K562 (cell line): ENCODE results near the gene MANBA. TPM values are rescaled to one million over a fixed set of nuclear protein-coding genes. Genes with fewer than 3 reads are reported as not detected.

Source experiments
- ATAC-seq: fragments of 200-7000 bp; cut with Tn5 transposase; 3 replicates; pipeline ENCODE4 v1.9.1; 2020; ENCODE audit warnings: moderate library complexity
- BruUV-seq: library from RNA; stranded (reverse); fragments of 400-500 nt; replicated peaks from 2 replicates; lab custom pipeline; 2021; lab: Mats Ljungman, UMichigan
- CTCF ChIA-PET: fragments of 300-600 bp; formaldehyde crosslinking; extraction: SDS; loops from one replicate; lab custom pipeline; 2021; ENCODE audit warnings: low intra/inter-chr PET ratio; lab: Yijun Ruan, JAX
- POLR2A ChIA-PET: fragments of 300-600, 350-650 bp; sonication (Branson Sonifier 250); formaldehyde crosslinking; extraction: SDS; loops from one replicate; lab custom pipeline; 2021; ENCODE audit warnings: antibody characterized with exemption, inconsistent platforms; lab: Yijun Ruan, JAX
- DNase-seq, 4 experiments: peaks; one replicate each; pipeline versions ENCODE4 v3.0.0 to v3.0.0-alpha.2; 2011 to 2018; ENCODE audit warnings: low spot score in 3 of 4, mixed read lengths in 3 of 4; ENCODE audit errors: extremely low read depth in 1 of 4
- FAIRE-seq: peaks from 2 replicates; lab custom pipeline; 2011; peaks lifted over from hg19 to GRCh38; lab: Jason Lieb, UNC
- H2AFZ ChIP-seq: 2 replicates; pipeline ENCODE4 v1.6.0; 2011; ENCODE audit warnings: low read depth, low read length, control low read depth, inconsistent platforms
- H3K27ac ChIP-seq: fragments of 200-600 bp; 3 replicates; pipeline ENCODE4 v1.8.0; 2011; ENCODE audit warnings: low read depth, mild to moderate bottlenecking, control low read depth, inconsistent platforms, low read length, moderate library complexity, mixed read lengths; ENCODE audit errors: extremely low read depth
- H3K27me3 ChIP-seq, 2 experiments: fragments of 300-600 bp in 1 of 2; 2 replicates in 1 of 2; 3 replicates in 1 of 2; pipeline versions ENCODE4 v1.6.0 to v1.8.0; 2011; ENCODE audit warnings: inconsistent platforms in 2 of 2, low read length in 2 of 2, mild to moderate bottlenecking in 1 of 2, mixed read lengths in 1 of 2, moderate library complexity in 1 of 2; ENCODE audit not compliant: control insufficient read depth in 2 of 2, insufficient read depth in 2 of 2
- H3K36me3 ChIP-seq: fragments of 300-600 bp; 3 replicates; pipeline ENCODE4 v1.8.0; 2011; ENCODE audit warnings: mild to moderate bottlenecking, low read length, inconsistent platforms; ENCODE audit not compliant: control insufficient read depth, insufficient read depth
- H3K4me1 ChIP-seq, 2 experiments: fragments of 200-600 bp in 1 of 2; replicated peaks in 1 of 2; 2 replicates in 1 of 2; 3 replicates in 1 of 2; pipeline versions ENCODE4 v1.5.1 to v1.8.0; 2011; ENCODE audit warnings: inconsistent platforms in 2 of 2, low read length in 2 of 2, mild to moderate bottlenecking in 1 of 2, mixed read lengths in 1 of 2, moderate library complexity in 1 of 2; ENCODE audit not compliant: control insufficient read depth in 2 of 2, insufficient read depth in 2 of 2
- H3K4me2 ChIP-seq: 2 replicates; pipeline ENCODE4 v1.6.1; 2011; ENCODE audit warnings: low read length, control low read depth, inconsistent platforms, mixed read lengths; ENCODE audit not compliant: insufficient read depth
- H3K4me3 ChIP-seq: fragments of 200-600 bp; sonication (generic), shearing (Covaris generic); 2 replicates; pipeline ENCODE4 v1.5.1; 2016; ENCODE audit warnings: control low read depth, inconsistent platforms
- H3K79me2 ChIP-seq: fragments of 200-600 bp; 3 replicates; pipeline ENCODE4 v1.8.0; 2011; ENCODE audit warnings: low read length, inconsistent platforms; ENCODE audit not compliant: control insufficient read depth, insufficient read depth
- H3K9ac ChIP-seq, 2 experiments: 2 replicates each; pipeline versions ENCODE4 v1.6.0 to v1.6.1; 2011; ENCODE audit warnings: low read depth in 2 of 2, low read length in 2 of 2, control low read depth in 1 of 2, inconsistent platforms in 1 of 2, mild to moderate bottlenecking in 1 of 2, mixed read lengths in 1 of 2; ENCODE audit not compliant: insufficient read depth in 1 of 2
- H3K9me1 ChIP-seq: one replicate; pipeline ENCODE4 v1.6.0; 2011; ENCODE audit warnings: inconsistent platforms, mild to moderate bottlenecking, low read length, moderate library complexity; ENCODE audit not compliant: control insufficient read depth, insufficient read depth
- H3K9me3 ChIP-seq: replicated peaks from 2 replicates; pipeline ENCODE4 v1.5.1; 2011; ENCODE audit warnings: low read depth, low read length, inconsistent platforms; ENCODE audit not compliant: control insufficient read depth, insufficient read depth
- H4K20me1 ChIP-seq: replicated peaks from 2 replicates; pipeline ENCODE4 v1.6.1; 2011; ENCODE audit warnings: low read length, inconsistent platforms, mixed read lengths; ENCODE audit not compliant: control insufficient read depth, insufficient read depth
- CHD2 ChIP-seq: IDR thresholded peaks from 2 replicates; pipeline ENCODE4 v1.6.1; 2011; ENCODE audit warnings: low read depth, low read length
- EGR1 ChIP-seq: fragments of 450-650 bp; conservative IDR thresholded peaks from 2 replicates; pipeline ENCODE4 v1.6.1; 2017; ENCODE audit warnings: mild to moderate bottlenecking
- FOXA1 ChIP-seq: fragments of 450-650 bp; IDR thresholded peaks from 2 replicates; pipeline ENCODE4 v1.6.1; 2016; ENCODE audit warnings: mild to moderate bottlenecking, borderline replicate concordance
- NRF1 ChIP-seq, 2 experiments: fragments of 450-650 bp; IDR thresholded peaks in 1 of 2; conservative IDR thresholded peaks in 1 of 2; 2 replicates each; pipeline ENCODE4 v1.6.1; 2014; ENCODE audit warnings: mild to moderate bottlenecking in 2 of 2
- RBM22 ChIP-seq: fragments of 200-400 bp; formaldehyde crosslinking; IDR thresholded peaks from 2 replicates; pipeline ENCODE4 v1.6.1; 2018; ENCODE audit warnings: low read length, low read depth; ENCODE audit not compliant: poor library complexity, severe bottlenecking
- STAG1 ChIP-seq: sonication (generic); formaldehyde crosslinking; IDR thresholded peaks from 2 replicates; pipeline ENCODE4 v1.5.0; 2020; ENCODE audit warnings: missing genetic modification reagents, borderline replicate concordance
- ZBTB26 ChIP-seq: fragments of 450-650 bp; formaldehyde crosslinking; IDR thresholded peaks from 2 replicates; pipeline ENCODE4 v1.4.0; 2022; ENCODE audit warnings: missing genetic modification characterization
- ZNF76 ChIP-seq: fragments of 250-450 bp; sonication (Bioruptor Pico); IDR thresholded peaks from 2 replicates; pipeline ENCODE4 v1.4.0; 2020; ENCODE audit warnings: mild to moderate bottlenecking, moderate library complexity, borderline replicate concordance
- WGBS: fragments of 100-300 bp; shearing (Covaris generic); methylation state at CpG from one replicate; pipeline ENCODE4 v1.1.6; 2016; ENCODE audit warnings: low coverage, mixed read lengths; ENCODE audit not compliant: insufficient coverage; ENCODE audit errors: missing lambda C conversion rate; 5-methylcytosine and 5-hydroxymethylcytosine counted together
- in situ Hi-C: fragments of 300-500 bp; cut with MboI; formaldehyde crosslinking; loops from 4 replicates; pipeline ENCODE4 v1.15.0; 2018; ENCODE audit warnings: inconsistent platforms, mixed read lengths
- intact Hi-C: fragments of 100-400 bp; cut with micrococcal nuclease; formaldehyde crosslinking; loops from 2 replicates; pipeline ENCODE4 v1.14.2; 2022
- polyA plus RNA-seq, 8 experiments: library from polyadenylated mRNA; depleted of rRNA in 4 of 8; stranded (reverse) in 5 of 8; unstranded in 3 of 8; fragments of >200 nt; fragmentation: Nextera tagmentation in 2 of 8; fragmentation: Illumina TruSeq in 1 of 8; extraction: Ambion mirVana in 2 of 8; extraction: Trizol in 1 of 8; gene quantifications; 2 replicates each; pipeline versions ENCODE4 v1.2.1 to v1.2.3, GENCODE V29; 2011 to 2014; ENCODE audit warnings: inconsistent platforms in 1 of 8, missing spikeins in 1 of 8
- total RNA-seq, 7 experiments: library from RNA; depleted of rRNA in 6 of 7; stranded (reverse); fragments of >200 nt in 6 of 7; fragmentation: Illumina TruSeq in 2 of 7; extraction: Trizol in 2 of 7; gene quantifications; 2 replicates each; pipeline versions ENCODE4 v1.2.1 to v1.2.3, GENCODE V29; 2011 to 2021; ENCODE audit warnings: low replicate concordance in 1 of 7

Gene MANBA
- total and polyA plus RNA-seq, 9 of the 15 experiments (the other 6 are each of a cell fraction or from before 2014, with no cell fraction given), result 1.8 to 12.9 (median 7.7) TPM

- no peaks in the 10 kb centered on the region for H3K9me1 ChIP-seq
- DNase-seq, result no peak
- in situ Hi-C loops, result no loop called here
- no peaks in the 10 kb centered on the region for H3K9me3 ChIP-seq
- BruUV-seq, result no TSS peak
- peaks cover 8% of the 10 kb centered on the region; the same call in 1 of the 2 replicates for H4K20me1 ChIP-seq
- H3K36me3 ChIP-seq, result peaks cover 93% of the 10 kb centered on the region
- CTCF ChIA-PET, result no interaction called here
- no peak overlapping the region for H3K27ac ChIP-seq
- TF ChIP-seq CHD2, result no peak
- TF ChIP-seq ZNF76 (CRISPR knock-in tag), result no peak
- TF ChIP-seq EGR1, result no peak
- no peak for TF ChIP-seq FOXA1
- TF ChIP-seq NRF1 (conservative IDR thresholded peaks at IDR 0.05 in 1 of 2, IDR thresholded peaks at IDR 0.05 in 1 of 2), result no peak
- no peak for TF ChIP-seq STAG1 (CRISPR knock-in tag)
- TF ChIP-seq ZBTB26 (CRISPR knock-in tag), result no peak
- no peak for TF ChIP-seq RBM22
- TF ChIP-seq, all 486 proteins: peak for 0
- H3K9ac ChIP-seq, result no peak overlapping the region
- WGBS, result 93% methylated on average over 3 of the region's 3 CpGs
- FAIRE-seq (no peak), ATAC-seq (no peak)
- H3K27me3 ChIP-seq, result no peaks in the 10 kb centered on the region
- H3K4me1 ChIP-seq, result no peaks in the 10 kb centered on the region; a peak in 1 of 5 replicates
- H3K4me2 ChIP-seq, result no peak overlapping the region
- H2AFZ ChIP-seq, result no peak overlapping the region
- POLR2A ChIA-PET, result interaction anchor here (1.0 to 1.4 kb wide), 5 partner anchors 10 to 74 kb away, joined by 3 to 5 read pairs (median 3); partner anchors contain the start of gene UBE2D3
- no peak overlapping the region for H3K4me3 ChIP-seq
- intact Hi-C loops, result no loop called here
- peaks cover 97% of the 10 kb centered on the region for H3K79me2 ChIP-seq
Measured at GRCh38 chr4:102809190-102809589, 48.4 kb upstream of the MANBA start.
